Measurements from ENCODE around the gene BPI.

The BPI gene

GRCh38 chr20:38290829-38291814 lies 12.8 kb upstream of the BPI start:
- peak; percentile 60 for TF ChIP-seq CTCF (IDR thresholded peaks at IDR 0.05; ENCODE audit: low read depth, low read length)

GRCh38 chr20:38291966-38292365 lies 12.0 kb upstream of the BPI start:
- H3K4me3 ChIP-seq (ENCODE audit: low read depth, low read length): no peak overlapping the region

More at GRCh38 chr20:38290829-38291814, 12.8 kb upstream of the BPI start:
- no peak overlapping the region for H3K4me3 ChIP-seq (ENCODE audit: low read depth, low read length)

GRCh38 chr20:38293491-38294065 lies 10.4 kb upstream of the BPI start:
- H3K4me3 ChIP-seq (ENCODE audit: low read depth, low read length): no peak overlapping the region
- no peak for TF ChIP-seq CTCF (IDR thresholded peaks at IDR 0.05; ENCODE audit: low read depth, low read length)

More at GRCh38 chr20:38291966-38292365, 12.0 kb upstream of the BPI start:
- no peak for TF ChIP-seq CTCF (IDR thresholded peaks at IDR 0.05; ENCODE audit: low read depth, low read length)

GRCh38 chr20:38294076-38294591 lies 9.8 kb upstream of the BPI start:
- no peak for TF ChIP-seq CTCF (IDR thresholded peaks at IDR 0.05; ENCODE audit: low read depth, low read length)
- no peak overlapping the region for H3K4me3 ChIP-seq (ENCODE audit: low read depth, low read length)

GRCh38 chr20:38295811-38296210 lies 8.1 kb upstream of the BPI start:
- no peak for TF ChIP-seq CTCF (IDR thresholded peaks at IDR 0.05; ENCODE audit: low read depth, low read length)
- H3K4me3 ChIP-seq (ENCODE audit: low read depth, low read length): no peak overlapping the region

GRCh38 chr20:38296433-38296832 lies 7.5 kb upstream of the BPI start:
- H3K4me3 ChIP-seq (ENCODE audit: low read depth, low read length): no peak overlapping the region
- no peak for TF ChIP-seq CTCF (IDR thresholded peaks at IDR 0.05; ENCODE audit: low read depth, low read length)

All from WI38 (cell line).